Transverse colon (tissue), 3 donors: ENCODE results near the gene PML.

ENCODE experiments used
- CTCF ChIP-seq, 5 experiments: fragments of 200-600 bp in 3 of 5; fragments of 450-650 bp in 2 of 5; sonication (generic) in 3 of 5; IDR thresholded peaks; 1 replicate in 2 of 5; 2 replicates in 3 of 5; pipeline ENCODE4 v1.5.1; 2016 to 2017; ENCODE audit warnings: antibody characterized with exemption in 5 of 5, inconsistent platforms in 3 of 5, mild to moderate bottlenecking in 2 of 5, moderate library complexity in 1 of 5
- EP300 ChIP-seq: sonication (generic); formaldehyde crosslinking; IDR thresholded peaks from one replicate; pipeline ENCODE4 v1.6.1; 2017; ENCODE audit warnings: antibody characterized with exemption, low read depth
- POLR2A ChIP-seq: fragments of 450-650 bp; IDR thresholded peaks from one replicate; pipeline ENCODE4 v1.6.1; 2016; ENCODE audit warnings: antibody characterized with exemption, mild to moderate bottlenecking, moderate library complexity

DNA sequence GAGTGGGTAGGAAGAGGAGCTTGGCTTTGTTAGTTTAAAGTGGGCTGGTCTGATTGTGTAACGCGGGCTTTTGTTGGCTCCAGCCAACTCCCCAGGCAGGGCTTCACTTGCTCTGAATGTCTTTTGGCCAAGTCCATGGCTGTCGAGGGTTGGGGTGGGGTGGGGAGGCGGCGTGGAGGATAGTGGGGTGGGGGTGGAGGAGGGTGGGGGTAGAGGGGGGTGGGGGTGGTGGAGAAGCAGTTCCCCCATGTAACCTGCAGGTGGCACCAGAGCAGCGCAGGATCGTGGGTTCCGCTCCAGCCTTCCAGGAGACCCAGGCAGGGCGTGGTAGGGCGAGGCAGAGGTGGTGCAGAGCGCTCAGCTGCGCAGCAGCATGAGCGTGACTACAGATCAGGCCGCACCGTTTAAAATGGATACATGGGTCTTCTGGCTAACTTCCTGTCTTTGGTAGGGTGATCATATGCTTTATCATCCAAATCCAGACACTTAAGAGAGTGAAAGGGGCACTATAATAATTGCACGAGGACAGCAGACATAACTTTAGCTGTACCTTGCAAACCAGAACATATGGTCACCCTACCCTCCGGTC lies 59.5 kb downstream of the PML start:
- TF ChIP-seq CTCF (IDR thresholded peaks at IDR 0.05), result peak; percentile 18 to 78 (median 61)
- no peak for TF ChIP-seq POLR2A
- no peak for TF ChIP-seq EP300
